HEK293T (cell line): Measurements from ENCODE around the gene AGAP1.

Experiments
- ARNT ChIP-seq: fragments of 450-650 bp; IDR thresholded peaks from 2 replicates; pipeline ENCODE4 v1.6.1; 2017; ENCODE audit warnings: mild to moderate bottlenecking
- CTBP1 ChIP-seq: fragments of 450-650 bp; IDR thresholded peaks from 2 replicates; pipeline ENCODE4 v1.6.1; 2016; ENCODE audit warnings: borderline replicate concordance
- FOXM1 ChIP-seq: fragments of 450-650 bp; IDR thresholded peaks from 2 replicates; pipeline ENCODE4 v1.6.1; 2017; ENCODE audit warnings: mild to moderate bottlenecking, borderline replicate concordance
- L3MBTL2 ChIP-seq: fragments of 450-650 bp; conservative IDR thresholded peaks from 2 replicates; pipeline ENCODE4 v1.6.1; 2016; ENCODE audit warnings: mild to moderate bottlenecking
- SP1 ChIP-seq: fragments of 450-650 bp; IDR thresholded peaks from 2 replicates; pipeline ENCODE4 v1.6.1; 2017
- SUZ12 ChIP-seq: fragments of 450-650 bp; IDR thresholded peaks from 2 replicates; pipeline ENCODE4 v1.6.1; 2016; ENCODE audit warnings: mild to moderate bottlenecking
- TF ChIP-seq, protein P1 (sequence below): fragments of 450-650 bp; IDR thresholded peaks from 2 replicates; pipeline ENCODE4 v1.6.1; 2016

DNA sequence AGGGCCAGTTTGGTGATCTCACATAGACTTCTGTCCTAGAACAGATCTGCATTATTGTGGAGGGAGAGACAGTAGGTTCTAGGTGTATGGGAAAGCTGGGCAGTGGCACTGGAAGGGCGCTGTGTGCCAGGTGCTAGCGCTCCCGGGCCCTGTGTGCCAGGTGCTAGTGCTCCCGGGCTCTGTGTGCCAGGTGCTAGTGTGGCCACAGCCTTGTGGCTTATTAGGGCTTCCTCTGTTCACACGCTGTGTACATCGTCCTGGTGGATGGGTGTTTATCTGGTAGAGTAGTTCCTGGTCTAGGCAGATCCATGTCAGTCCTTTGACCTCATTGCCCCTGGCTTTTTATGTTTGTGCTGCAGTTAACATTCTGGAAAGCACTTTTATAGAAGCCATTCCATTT lies 263.4 kb downstream of the AGAP1 start:
- TF ChIP-seq ARNT: no peak
- no peak for TF ChIP-seq SP1
- TF ChIP-seq, protein P1, sequence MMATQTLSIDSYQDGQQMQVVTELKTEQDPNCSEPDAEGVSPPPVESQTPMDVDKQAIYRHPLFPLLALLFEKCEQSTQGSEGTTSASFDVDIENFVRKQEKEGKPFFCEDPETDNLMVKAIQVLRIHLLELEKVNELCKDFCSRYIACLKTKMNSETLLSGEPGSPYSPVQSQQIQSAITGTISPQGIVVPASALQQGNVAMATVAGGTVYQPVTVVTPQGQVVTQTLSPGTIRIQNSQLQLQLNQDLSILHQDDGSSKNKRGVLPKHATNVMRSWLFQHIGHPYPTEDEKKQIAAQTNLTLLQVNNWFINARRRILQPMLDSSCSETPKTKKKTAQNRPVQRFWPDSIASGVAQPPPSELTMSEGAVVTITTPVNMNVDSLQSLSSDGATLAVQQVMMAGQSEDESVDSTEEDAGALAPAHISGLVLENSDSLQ: no peak
- no peak for TF ChIP-seq L3MBTL2
- no peak for TF ChIP-seq CTBP1
- no peak for TF ChIP-seq FOXM1
- no peak for TF ChIP-seq SUZ12
